DMS53 treated with DMSO at 0.1 percent for 48 hours (cell line): Measurements from ENCODE around the gene GPR157.
"Not testable (repeated sequence)": the region's sequence is repeated elsewhere in the genome, so short reads cannot be mapped to it uniquely, and the experiment has no call there.

Experiments used
- DNase-seq: peaks from one replicate; lab custom pipeline; 2025; ENCODE audit not compliant: unreplicated experiment; lab: John Stamatoyannopoulos, UW

GPR157 gene

DNA sequence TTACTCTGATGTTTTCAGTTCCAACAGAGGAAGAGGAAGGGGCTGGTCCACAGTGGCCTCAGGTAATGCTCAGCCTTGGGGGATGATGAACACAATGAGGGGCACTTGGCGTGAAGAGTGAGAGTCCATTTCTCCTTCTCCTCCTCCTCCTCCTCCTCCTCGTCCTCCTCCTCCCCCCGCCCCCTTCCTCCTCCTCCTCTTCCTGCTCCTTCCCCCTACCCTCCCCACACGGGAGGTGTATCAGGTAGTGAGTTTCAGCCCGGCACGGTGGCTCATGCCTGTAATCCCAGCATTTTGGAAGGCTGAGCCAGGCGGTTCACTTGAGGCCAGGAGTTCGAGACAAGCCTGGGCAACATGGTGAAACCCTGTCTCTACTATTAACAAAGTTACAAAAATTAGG lies 17.3 kb upstream of the GPR157 start:
- DNase-seq = no peak

- DNase-seq = no peak
These were observed 16.8 kb upstream of the GPR157 start for GRCh38 chr1:9145714-9146113.

DNA sequence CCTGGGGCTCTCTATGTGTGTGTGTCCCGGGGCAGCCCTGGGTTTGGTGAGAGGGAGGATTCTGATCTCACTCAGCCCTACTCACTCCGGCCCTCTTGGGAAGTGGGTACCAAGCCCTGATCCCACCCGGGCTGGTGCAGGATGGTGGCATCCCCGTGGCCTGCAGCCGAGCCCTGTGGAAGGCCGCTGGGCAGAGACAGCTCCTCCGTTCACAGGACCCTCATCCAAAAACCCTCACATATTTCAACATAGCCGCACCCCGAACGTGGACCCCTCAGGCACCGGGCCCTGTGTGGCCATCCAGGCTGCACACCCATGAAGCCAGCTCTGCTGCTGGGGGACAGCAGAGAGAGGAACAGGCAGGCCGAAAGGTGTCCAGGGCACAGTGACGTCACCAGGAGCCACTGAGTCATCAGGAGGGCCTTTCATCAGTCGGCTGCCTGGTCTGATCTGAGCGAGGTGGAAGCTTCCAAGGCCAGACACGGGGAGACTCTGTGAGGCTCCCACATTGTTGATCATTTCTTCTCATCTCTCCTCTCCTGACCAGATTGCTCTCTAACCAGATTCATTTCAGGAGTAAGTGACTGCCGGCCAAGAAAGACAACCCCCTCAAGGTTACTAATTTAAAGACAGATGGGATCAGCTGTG lies 16.2 kb upstream of the GPR157 start:
- DNase-seq = peak; percentile 56

GRCh38 chr1:9144494-9144893 lies 15.6 kb upstream of the GPR157 start:
- DNase-seq = not testable (repeated sequence)

DNA sequence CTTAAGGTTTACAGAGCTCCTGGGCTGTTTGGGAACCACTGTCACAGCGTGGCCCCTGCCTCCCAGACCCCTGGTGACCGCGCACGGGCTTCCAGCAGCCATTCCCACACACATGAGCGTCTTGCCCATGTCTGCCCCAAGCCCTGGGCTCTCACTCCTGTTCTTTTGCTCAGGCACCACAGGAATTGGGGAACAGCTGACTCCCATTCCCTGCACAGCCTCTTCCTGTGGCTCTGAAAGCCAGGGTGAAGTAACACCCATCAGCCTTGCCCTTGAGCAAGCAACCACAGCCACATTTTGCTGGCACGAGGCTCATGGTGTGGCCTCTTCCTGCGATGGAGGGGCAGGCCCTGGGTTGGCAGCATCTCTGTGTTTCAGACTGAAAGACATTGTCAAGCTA lies 14.3 kb upstream of the GPR157 start:
- DNase-seq = no peak

DNA sequence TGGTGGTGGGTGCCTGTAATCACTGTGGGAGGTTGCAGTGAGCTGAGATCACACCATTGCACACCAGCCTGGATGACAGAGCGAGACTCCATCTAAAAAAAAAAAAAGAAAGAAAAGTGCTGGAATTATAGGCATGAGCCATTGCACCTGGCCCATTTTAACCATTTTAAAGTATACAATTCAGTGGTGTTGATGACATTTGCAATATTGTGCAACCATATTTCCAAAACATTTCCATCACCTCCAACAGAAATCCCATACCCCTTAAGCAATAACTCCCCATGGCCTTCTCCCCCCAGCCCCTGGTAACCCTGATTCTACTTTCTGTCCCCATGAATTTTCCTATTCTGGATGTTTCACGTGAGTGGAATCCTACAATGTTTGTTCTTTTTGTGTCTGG lies 11.0 kb upstream of the GPR157 start:
- DNase-seq = no peak

DNA sequence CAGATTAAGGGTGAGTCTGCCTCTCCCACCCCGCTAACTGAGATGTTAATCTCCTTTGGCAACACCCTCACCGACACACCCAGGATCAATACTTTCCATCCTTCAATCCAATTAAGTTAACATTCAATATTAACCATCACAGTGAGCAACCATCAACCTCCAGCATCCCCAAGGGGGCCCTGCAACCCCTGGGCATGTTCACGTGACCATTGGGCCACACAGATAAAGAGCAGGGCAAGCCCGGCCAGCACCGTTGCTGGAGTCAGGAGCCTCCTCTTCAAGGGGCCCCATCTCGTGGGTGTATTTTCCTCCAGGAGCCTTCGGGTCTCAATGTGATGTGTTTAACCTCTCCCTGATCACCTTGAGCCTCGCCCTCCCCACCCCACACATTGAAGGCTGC lies 8.0 kb upstream of the GPR157 start:
- DNase-seq = no peak

DNA sequence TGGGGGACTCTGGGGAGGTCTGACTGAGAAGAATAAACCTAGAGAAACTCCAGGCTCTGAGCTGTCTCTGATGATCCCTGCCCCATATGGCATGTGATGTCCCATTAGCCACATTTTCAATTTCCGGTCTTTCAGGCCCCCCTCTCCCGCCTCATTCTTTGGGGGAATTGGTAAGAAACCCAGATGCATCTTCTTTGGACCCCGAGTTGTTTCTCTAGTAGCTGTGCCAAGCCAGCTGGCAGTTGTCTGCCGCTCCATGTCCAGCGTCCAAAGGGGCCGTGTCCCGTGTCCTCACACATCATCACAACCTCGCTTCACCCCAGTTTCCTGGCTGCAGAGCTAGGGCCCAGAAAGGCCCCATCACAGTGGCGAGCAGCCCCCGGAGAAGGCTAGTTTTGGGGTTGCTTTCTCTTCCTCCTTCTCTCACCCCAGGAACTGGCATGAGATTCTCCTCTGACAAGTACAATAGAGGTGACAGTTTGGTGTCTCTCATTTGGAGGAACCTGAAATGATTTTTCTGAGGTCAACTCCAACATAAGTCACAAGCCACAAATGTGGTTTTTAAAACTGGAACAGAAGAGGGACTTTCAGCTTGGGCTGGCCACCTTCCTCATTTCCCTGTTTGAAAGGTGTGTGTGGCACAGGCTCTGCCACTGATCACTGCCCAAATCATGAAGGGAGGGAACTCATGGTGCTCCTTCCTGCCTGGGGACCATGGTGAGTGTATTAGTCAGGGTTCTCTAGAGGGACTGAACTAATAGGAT lies 6.4 kb upstream of the GPR157 start:
- DNase-seq = no peak

DNA sequence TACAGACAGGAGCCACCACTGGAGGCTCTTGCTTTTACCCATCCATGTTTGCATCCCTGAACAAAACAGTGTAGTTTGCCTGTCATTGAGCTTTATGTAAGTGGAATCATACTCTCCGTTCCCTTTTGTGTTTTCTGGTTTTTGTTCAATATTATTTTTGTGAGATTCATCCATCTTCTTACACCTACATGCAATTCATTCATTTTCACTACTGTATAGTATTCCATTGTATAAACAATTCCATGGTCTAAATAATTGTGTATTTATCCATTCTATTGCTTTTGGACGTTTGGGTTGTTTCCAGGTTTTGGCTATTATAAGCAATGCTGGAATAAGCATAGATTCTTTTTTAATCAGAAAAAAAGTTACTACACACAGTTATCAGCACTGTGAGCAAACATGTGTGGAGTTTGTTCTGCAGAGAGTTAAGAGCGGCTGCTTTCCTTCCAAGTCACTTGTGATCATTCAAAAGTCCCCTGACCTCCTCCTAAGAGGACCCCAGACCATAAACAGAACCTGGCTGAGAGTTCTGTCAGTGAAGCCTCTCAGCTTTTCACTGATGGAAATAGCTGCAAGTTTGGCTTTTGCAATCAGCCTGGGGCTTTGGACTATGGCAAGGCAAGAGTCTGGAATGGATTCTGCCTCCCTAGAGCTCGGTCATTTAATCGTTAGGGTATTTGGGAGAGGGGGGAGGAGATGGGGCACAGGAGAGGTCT lies 5.1 kb upstream of the GPR157 start:
- DNase-seq = no peak

DNA sequence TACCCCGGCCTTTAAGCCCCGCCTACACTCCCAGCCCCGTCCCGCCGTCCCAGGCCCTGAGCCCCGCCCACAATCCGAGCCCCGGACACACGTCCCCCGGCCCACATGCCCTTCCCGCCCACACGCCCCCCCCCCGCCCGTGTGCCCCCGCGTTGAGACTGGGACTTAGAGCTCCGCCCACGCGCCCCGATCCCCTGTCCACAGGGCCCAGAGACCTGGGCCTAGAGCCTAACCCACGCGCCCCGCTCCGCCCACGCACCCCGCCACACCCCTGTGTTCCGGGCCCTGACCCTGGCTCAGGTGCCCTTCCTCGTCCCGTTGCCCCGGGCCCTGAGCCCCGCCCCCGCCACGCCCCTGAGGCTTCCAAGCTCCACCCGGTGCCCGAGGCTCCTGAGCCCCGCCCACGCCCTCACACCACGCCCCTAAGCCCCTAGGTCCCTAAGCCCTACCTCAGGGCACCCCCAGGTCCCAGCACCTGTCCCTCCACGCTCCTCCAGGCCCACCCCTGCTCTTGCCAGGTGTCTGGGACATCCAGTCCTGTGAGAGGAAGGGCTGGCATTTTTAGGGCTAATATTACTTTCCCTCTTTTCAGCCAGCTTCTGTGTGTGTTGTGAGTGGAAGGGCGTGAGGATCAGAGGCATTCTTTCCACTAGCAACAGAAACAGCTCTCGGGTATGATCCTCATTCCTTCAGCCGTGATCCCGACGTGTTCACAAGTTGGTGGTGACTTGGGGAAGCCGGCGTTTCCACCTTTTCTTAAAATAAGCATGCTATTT lies 552 bp upstream of the GPR157 start:
- peak; percentile 72 for DNase-seq

- no peak for DNase-seq
These were observed 759 bp downstream of the GPR157 start for GRCh38 chr1:9128166-9128519.

DNA sequence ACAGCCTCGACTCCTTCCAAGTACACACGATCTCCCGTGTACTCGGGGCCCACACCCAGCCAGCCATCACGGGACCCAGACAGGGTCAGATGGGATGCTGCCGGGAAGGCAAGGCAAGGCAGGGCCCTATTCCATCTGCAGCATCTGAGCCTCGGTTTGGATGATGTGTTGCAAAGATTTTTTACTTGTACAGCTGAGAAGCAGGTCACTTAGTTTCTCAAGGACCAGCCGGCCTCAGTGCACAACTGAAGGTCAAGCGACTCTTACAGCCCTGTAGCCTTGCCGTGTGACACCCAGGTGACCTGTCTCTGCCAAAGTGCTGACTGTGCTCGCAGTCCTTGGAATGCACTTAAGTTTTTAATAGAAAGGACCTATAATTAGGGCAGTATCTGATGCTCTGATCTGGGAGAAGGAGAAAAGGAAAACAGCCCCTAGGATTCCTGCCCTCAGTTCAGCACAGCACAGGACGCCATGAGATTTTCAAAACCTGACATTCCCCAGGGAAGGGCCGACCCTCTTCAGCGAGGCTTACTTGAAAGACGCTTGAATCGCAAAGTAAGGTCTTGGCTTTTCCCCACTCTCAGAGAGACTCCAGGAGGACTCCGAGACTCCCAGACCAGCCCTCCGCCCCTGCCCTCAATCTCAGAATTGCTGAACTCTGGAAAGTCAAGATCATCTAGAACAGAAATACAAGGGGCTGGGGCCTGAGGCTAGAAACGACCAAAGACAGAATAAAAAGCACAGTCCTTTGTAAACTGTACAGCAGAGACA lies 1.3 kb downstream of the GPR157 start:
- no peak for DNase-seq

GRCh38 chr1:9126511-9126910 lies 2.4 kb downstream of the GPR157 start:
- DNase-seq = peak; percentile 69

- DNase-seq = not testable (repeated sequence)
These were observed 3.1 kb downstream of the GPR157 start for GRCh38 chr1:9125847-9126246.

DNA sequence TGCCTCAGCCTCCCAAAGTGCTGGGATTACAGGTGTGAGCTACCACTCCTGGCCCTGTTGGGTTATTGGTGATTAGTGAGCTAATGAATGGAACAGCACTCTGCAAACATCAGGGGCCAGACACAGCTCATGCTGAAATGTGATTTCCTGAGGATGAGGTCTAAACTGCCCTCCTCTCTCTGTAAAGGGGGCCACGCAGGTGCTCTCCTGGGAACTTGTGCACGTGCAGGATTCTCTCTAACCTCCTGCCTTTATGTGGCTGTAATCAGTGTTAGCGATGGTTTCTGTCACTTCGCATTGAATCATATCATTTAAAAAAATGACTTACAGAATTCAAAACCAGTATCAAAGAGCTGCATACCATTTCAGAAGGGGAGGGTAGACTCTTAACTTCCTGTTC lies 3.6 kb downstream of the GPR157 start:
- no peak for DNase-seq

DNA sequence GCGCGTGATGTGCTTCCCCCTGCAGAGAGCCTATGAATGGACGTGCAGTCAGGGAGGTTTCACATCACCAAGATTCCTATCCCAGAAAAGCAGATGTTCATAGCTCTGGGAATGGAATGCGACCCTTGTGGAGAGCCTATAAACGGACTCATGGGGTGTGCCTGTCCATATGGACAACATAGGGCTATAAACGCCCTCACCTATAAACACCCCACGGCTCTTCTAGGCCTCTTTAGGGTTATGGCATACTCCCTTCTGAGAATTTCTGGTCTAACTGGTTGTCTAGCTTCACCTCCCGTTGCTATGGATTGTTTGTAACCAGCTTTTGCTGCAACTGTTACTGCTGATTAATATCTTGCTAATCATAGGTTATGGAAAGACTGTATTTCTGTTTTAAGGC lies 4.5 kb downstream of the GPR157 start:
- not testable (repeated sequence) for DNase-seq

DNA sequence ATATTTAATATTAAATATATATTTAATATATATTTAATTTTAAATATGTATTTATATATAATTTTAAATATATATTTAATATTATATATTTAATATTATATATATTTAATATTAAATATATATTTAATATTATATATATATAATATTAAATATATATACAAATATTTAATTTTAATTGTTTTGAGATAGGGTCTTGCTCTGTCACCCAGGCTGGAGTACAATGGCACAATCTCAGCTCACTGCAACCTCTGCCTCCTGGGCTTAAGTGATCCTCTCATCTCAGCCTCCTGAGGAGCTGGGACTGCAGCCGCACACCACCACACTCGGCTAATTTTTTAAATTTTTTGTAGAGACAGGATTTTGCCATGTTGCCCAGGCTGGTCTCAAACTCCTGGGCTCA lies 5.2 kb downstream of the GPR157 start:
- DNase-seq = not testable (repeated sequence)

GRCh38 chr1:9121496-9122409 lies 7.1 kb downstream of the GPR157 start:
- DNase-seq = no peak

DNA sequence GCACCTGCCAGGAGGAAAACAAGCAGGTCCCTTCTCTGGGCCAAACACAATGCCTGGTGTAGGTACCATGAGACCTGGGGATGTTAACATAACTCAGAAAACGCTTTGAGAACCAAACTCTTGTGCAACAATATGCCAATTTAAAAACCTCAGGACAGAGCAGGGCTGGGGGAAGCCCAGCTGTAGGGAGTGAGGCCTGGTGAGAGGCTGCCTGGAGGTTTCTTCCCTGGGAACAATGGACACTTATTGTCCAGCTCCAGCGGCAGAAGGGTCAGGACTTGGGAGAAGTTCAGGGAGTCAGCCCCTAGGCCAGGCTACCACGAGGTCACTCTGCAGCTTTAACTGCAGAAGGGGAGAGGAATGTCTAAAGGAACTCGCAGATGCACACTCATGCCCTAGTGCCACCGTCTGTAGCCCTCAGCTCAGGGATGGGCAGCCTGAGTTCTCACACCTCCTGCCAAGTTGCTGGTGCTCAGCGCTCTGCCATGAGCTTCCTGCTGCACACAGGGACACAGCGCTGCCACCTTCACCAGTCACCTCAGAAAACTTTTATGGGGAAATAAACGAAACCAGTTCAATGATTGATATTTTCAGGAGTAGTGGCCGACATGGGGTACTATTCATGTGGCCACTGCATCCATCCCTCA lies 8.5 kb downstream of the GPR157 start:
- no peak for DNase-seq
